ENCODE measurements around the gene ABCB8.
A peak's percentile ranks its signal among the peaks of the same experiment; 100 is the strongest.

Gene ABCB8

GRCh38 chr7:151033864-151034249, 5.6 kb downstream of the ABCB8 start:
- no peak overlapping the region for H3K4me3 ChIP-seq (replicated peaks; ENCODE audit: low read depth, low read length)
- no peak for TF ChIP-seq CTCF (IDR thresholded peaks at IDR 0.05; ENCODE audit: low read depth, low read length, missing control alignments)
- no peak for DNase-seq (ENCODE audit: extremely low read depth, low read depth)

- no peak overlapping the region for H3K4me3 ChIP-seq (replicated peaks; ENCODE audit: low read depth, low read length)
- no peak for DNase-seq (ENCODE audit: extremely low read depth, low read depth)
- TF ChIP-seq CTCF (IDR thresholded peaks at IDR 0.05; ENCODE audit: low read depth, low read length, missing control alignments), result no peak
Observed at GRCh38 chr7:151034312-151035025, 6.2 kb downstream of the ABCB8 start.

- H3K4me3 ChIP-seq (replicated peaks; ENCODE audit: low read depth, low read length), result no peak overlapping the region
- no peak for DNase-seq (ENCODE audit: extremely low read depth, low read depth)
- TF ChIP-seq CTCF (IDR thresholded peaks at IDR 0.05; ENCODE audit: low read depth, low read length, missing control alignments), result no peak
Observed at GRCh38 chr7:151035026-151035717, 6.9 kb downstream of the ABCB8 start.

GRCh38 chr7:151035902-151036301, 7.7 kb downstream of the ABCB8 start:
- no peak overlapping the region for H3K4me3 ChIP-seq (replicated peaks; ENCODE audit: low read depth, low read length)
- TF ChIP-seq CTCF (IDR thresholded peaks at IDR 0.05; ENCODE audit: low read depth, low read length, missing control alignments), result no peak
- DNase-seq (ENCODE audit: extremely low read depth, low read depth), result no peak

GRCh38 chr7:151038951-151039849, 10.9 kb downstream of the ABCB8 start:
- H3K4me3 ChIP-seq (replicated peaks; ENCODE audit: low read depth, low read length), result no peak overlapping the region
- TF ChIP-seq CTCF (IDR thresholded peaks at IDR 0.05; ENCODE audit: low read depth, low read length, missing control alignments), result no peak
- DNase-seq (ENCODE audit: extremely low read depth, low read depth), result peak; percentile 78

- no peak overlapping the region for H3K4me3 ChIP-seq (replicated peaks; ENCODE audit: low read depth, low read length)
- DNase-seq (ENCODE audit: extremely low read depth, low read depth), result no peak
- no peak for TF ChIP-seq CTCF (IDR thresholded peaks at IDR 0.05; ENCODE audit: low read depth, low read length, missing control alignments)
Observed at GRCh38 chr7:151039850-151040548, 11.7 kb downstream of the ABCB8 start.
